B cell (primary cell): ENCODE measurements around the gene ZSCAN21. TPM values are rescaled to one million over a fixed set of nuclear protein-coding genes. Genes with fewer than 3 reads are reported as not detected.

Source experiments
- ATAC-seq: fragments of 200-7000 bp; cut with Tn5 transposase; one replicate; pipeline ENCODE4 v1.10.0; 2021; ENCODE audit warnings: low read depth, mild to moderate bottlenecking, moderate number of reproducible peaks, moderate library complexity
- CTCF ChIA-PET: fragments of 350-600 bp; sonication (Branson Sonifier 250); formaldehyde crosslinking; loops from one replicate; lab custom pipeline; 2021; ENCODE audit warnings: antibody characterized with exemption, inconsistent platforms; lab: Charles Lee
- POLR2A ChIA-PET: fragments of 350-600 bp; sonication (Branson Sonifier 250); formaldehyde crosslinking; loops from one replicate; lab custom pipeline; 2021; ENCODE audit warnings: antibody characterized with exemption; lab: Charles Lee
- DNase-seq: peaks from one replicate; pipeline ENCODE4 v3.0.0; 2013
- H2AFZ ChIP-seq: 2 replicates; pipeline ENCODE4 v1.6.1; 2012; ENCODE audit warnings: mild to moderate bottlenecking, low read depth, low read length; ENCODE audit not compliant: insufficient read depth, poor library complexity, severe bottlenecking
- H3K27ac ChIP-seq, 2 donors: 1 replicate in 1 of 2; 2 replicates in 1 of 2; pipeline ENCODE4 v1.5.1; 2012 to 2013; ENCODE audit warnings: low read length in 2 of 2, mild to moderate bottlenecking in 2 of 2, moderate library complexity in 1 of 2
- H3K27me3 ChIP-seq, 4 experiments: fragments of 200-600 bp in 1 of 4; sonication (generic) in 1 of 4; replicated peaks in 1 of 4; 1 replicate in 2 of 4; 2 replicates in 2 of 4; pipeline versions ENCODE4 v1.6.1 to v1.7.0; 2013 to 2016; ENCODE audit warnings: low read length in 3 of 4, mild to moderate bottlenecking in 2 of 4, mixed read lengths in 1 of 4, moderate library complexity in 1 of 4; ENCODE audit not compliant: insufficient read depth in 4 of 4, control insufficient read depth in 3 of 4; ENCODE audit errors: control extremely low read depth in 1 of 4
- H3K36me3 ChIP-seq, 2 experiments: replicated peaks in 1 of 2; 1 replicate in 1 of 2; 2 replicates in 1 of 2; pipeline versions ENCODE4 v1.6.1 to v1.7.1; 2013; ENCODE audit warnings: low read length in 1 of 2; ENCODE audit not compliant: insufficient read depth in 2 of 2, control insufficient read depth in 1 of 2; ENCODE audit errors: control extremely low read depth in 1 of 2, extremely low read depth in 1 of 2
- H3K4me1 ChIP-seq, 2 donors: fragments of 200-600 bp in 1 of 2; sonication (generic) in 1 of 2; 1 replicate in 1 of 2; 2 replicates in 1 of 2; pipeline versions ENCODE4 v1.5.1 to v1.6.1; 2013 to 2017; ENCODE audit warnings: low read length in 2 of 2; ENCODE audit not compliant: control insufficient read depth in 2 of 2, insufficient read depth in 2 of 2
- H3K4me2 ChIP-seq: replicated peaks from 2 replicates; pipeline ENCODE3; 2012; ENCODE audit warnings: mild to moderate bottlenecking, low read depth, low read length; ENCODE audit not compliant: poor library complexity, severe bottlenecking
- H3K4me3 ChIP-seq, 5 experiments: fragments of 200-600 bp in 1 of 5; sonication (generic) in 1 of 5; 1 replicate in 3 of 5; 2 replicates in 2 of 5; pipeline versions ENCODE4 v1.5.1 to v1.7.0; 2011 to 2016; ENCODE audit warnings: low read length in 4 of 5, mild to moderate bottlenecking in 4 of 5, low read depth in 2 of 5, control low read depth in 1 of 5, moderate library complexity in 1 of 5; ENCODE audit not compliant: insufficient read depth in 1 of 5; ENCODE audit errors: control extremely low read depth in 1 of 5, extremely low read depth in 1 of 5
- H3K79me2 ChIP-seq: fragments of 200-600 bp; sonication (generic); one replicate; pipeline ENCODE4 v1.6.0; 2016; ENCODE audit warnings: low read length; ENCODE audit not compliant: control insufficient read depth, insufficient read depth
- H3K9ac ChIP-seq: fragments of 200-600 bp; sonication (generic); 2 replicates; pipeline ENCODE4 v1.6.1; 2017; ENCODE audit warnings: mild to moderate bottlenecking, low read length, moderate library complexity
- H3K9me3 ChIP-seq, 3 donors: one replicate each; pipeline versions ENCODE4 v1.6.1 to v1.7.1; 2013; ENCODE audit warnings: low read length in 2 of 3; ENCODE audit not compliant: control insufficient read depth in 2 of 3, insufficient read depth in 1 of 3; ENCODE audit errors: control extremely low read depth in 1 of 3
- H4K20me1 ChIP-seq: 2 replicates; pipeline ENCODE4 v1.6.0; 2012; ENCODE audit warnings: mild to moderate bottlenecking, low read length; ENCODE audit not compliant: insufficient read depth, control insufficient read depth, poor library complexity, severe bottlenecking
- H3K27ac Mint-ChIP-seq: one replicate; pipeline ENCODE4 v1.8.0; 2021; ENCODE audit warnings: mixed read lengths
- H3K27me3 Mint-ChIP-seq: one replicate; pipeline ENCODE4 v1.8.0; 2021; ENCODE audit warnings: mixed read lengths
- H3K4me1 Mint-ChIP-seq: one replicate; pipeline ENCODE4 v1.8.0; 2021; ENCODE audit warnings: mixed read lengths
- H3K4me3 Mint-ChIP-seq: one replicate; pipeline ENCODE4 v1.8.0; 2021; ENCODE audit warnings: mixed read lengths
- H3K9me3 Mint-ChIP-seq: one replicate; pipeline ENCODE4 v1.8.0; 2022; ENCODE audit warnings: mixed read lengths; ENCODE audit not compliant: insufficient read depth
- EZH2 ChIP-seq: IDR thresholded peaks from 2 replicates; pipeline ENCODE4 v1.6.1; 2012; ENCODE audit warnings: borderline replicate concordance, low read depth, mild to moderate bottlenecking, moderate library complexity, low read length; ENCODE audit not compliant: insufficient read depth, poor library complexity, severe bottlenecking
- WGBS: methylation state at CpG from one replicate; pipeline ENCODE4 v1.1.5; 2013; ENCODE audit warnings: missing lambda C conversion rate; ENCODE audit not compliant: insufficient coverage; 5-methylcytosine and 5-hydroxymethylcytosine counted together
- intact Hi-C: fragments of 100-400 bp; cut with micrococcal nuclease; formaldehyde crosslinking; loops from one replicate; pipeline ENCODE4 v1.10.0; 2022
- polyA plus RNA-seq: library from polyadenylated mRNA; depleted of rRNA; stranded (reverse); fragments of >200 nt; gene quantifications from 2 replicates; pipeline ENCODE4 v1.2.3, GENCODE V29; 2012
- total RNA-seq, 2 donors: library from RNA; stranded (reverse); fragments of 120-200 nt in 1 of 2; gene quantifications; 1 replicate in 1 of 2; 2 replicates in 1 of 2; pipeline versions ENCODE4 v1.2.3 to v1.2.4, GENCODE V29; 2013 to 2022
- TF ChIP-seq, protein P1 (sequence below): fragments of 200-600 bp; IDR thresholded peaks from one replicate; pipeline ENCODE4 v1.8.0; 2022; ENCODE audit warnings: antibody characterized with exemption, mild to moderate bottlenecking

ZSCAN21 gene
- total and polyA plus RNA-seq, 2 donors (not counting 1 experiment from before 2014, with no cell fraction given): 6.7 to 13.2 TPM

DNA sequence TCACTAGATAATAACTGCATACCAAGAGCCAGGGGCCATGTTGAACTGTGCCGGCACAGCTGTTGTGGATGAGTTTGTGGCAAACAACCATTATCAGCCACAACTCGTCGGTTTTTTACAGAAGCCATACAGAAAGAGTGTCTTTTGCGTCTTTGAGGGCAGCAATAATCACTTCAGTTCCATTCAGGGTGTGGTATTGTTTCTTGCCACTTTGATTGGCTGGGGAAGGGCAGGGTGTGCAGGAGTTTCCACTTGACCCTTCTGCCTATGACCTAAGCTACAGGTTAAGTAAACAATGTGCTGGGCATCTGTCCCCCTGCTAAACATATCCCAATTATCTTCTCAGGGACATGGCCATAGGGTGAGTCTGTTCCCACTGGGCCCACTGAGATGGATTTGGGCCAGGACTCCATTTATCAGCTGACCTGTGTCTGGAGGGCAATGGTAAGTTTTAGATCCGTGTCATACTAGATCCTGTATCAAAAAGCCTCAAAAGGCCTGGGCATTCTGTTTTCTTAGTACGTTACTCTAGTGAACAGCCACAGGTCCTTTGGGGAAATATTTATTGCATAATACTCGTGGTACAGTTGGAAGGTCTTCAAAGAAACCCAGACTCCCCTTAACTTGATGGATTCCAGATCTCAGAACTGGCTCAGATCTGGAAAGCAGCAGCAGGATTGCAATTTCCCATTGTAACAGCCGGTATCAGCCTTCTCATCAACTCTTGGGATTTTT lies 16.0 kb downstream of the ZSCAN21 start:
- WGBS: 96% methylated on average over 5 of the region's 8 CpGs
- Mint-ChIP-seq H3K27ac (no peak overlapping the region), H3K4me1 (no peaks in the 10 kb centered on the region), H3K4me3 (no peak overlapping the region), H3K9me3 (no peaks in the 10 kb centered on the region), H3K27me3 (no peaks in the 10 kb centered on the region)
- Histone ChIP-seq H3K4me2 (no peak overlapping the region), H3K4me3 (no peak overlapping the region), H3K9me3 (peaks cover 0 to 17% (median 7%) of the 10 kb centered on the region in 3 donors), H3K36me3 (peaks cover 2 to 17% of the 10 kb centered on the region in 2 experiments), H3K27ac (no peak overlapping the region), H3K9ac (no peak overlapping the region), H2AFZ (no peak overlapping the region), H3K4me1 (no peaks in the 10 kb centered on the region), H3K27me3 (no peaks in the 10 kb centered on the region), H4K20me1 (no peaks in the 10 kb centered on the region), H3K79me2 (no peaks in the 10 kb centered on the region)
- CTCF ChIA-PET: no interaction called here
- ATAC-seq (no peak), DNase-seq (no peak)
- TF ChIP-seq, protein P1, sequence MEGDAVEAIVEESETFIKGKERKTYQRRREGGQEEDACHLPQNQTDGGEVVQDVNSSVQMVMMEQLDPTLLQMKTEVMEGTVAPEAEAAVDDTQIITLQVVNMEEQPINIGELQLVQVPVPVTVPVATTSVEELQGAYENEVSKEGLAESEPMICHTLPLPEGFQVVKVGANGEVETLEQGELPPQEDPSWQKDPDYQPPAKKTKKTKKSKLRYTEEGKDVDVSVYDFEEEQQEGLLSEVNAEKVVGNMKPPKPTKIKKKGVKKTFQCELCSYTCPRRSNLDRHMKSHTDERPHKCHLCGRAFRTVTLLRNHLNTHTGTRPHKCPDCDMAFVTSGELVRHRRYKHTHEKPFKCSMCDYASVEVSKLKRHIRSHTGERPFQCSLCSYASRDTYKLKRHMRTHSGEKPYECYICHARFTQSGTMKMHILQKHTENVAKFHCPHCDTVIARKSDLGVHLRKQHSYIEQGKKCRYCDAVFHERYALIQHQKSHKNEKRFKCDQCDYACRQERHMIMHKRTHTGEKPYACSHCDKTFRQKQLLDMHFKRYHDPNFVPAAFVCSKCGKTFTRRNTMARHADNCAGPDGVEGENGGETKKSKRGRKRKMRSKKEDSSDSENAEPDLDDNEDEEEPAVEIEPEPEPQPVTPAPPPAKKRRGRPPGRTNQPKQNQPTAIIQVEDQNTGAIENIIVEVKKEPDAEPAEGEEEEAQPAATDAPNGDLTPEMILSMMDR: no peak
- TF ChIP-seq EZH2: no peak
- POLR2A ChIA-PET: interaction anchor here (0.6 kb wide), 1 partner anchor 40 kb away, joined by 7 read pairs; no protein-coding TSS in a partner anchor
- intact Hi-C loops: no loop called here

DNA sequence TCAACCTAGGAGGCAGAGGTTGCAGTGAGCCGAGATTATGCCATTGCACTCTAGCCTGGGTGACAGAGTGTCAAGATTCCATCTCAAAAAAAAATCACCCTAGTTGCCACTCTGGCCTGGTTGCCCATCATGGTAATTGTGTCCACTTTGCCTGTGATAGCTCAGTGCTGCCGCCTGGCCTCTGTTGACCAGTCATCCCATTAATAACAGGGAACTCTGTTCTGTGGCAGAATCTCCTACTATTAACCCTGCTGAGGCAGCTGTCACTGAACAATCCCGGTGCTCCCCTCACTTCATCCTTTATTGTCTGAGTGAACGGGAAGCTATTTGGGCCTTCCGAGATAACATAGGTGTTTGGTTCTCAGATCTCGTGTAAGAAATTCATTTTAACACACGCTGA lies 17.4 kb downstream of the ZSCAN21 start:
- H3K79me2 ChIP-seq: no peaks in the 10 kb centered on the region
- ChIA-PET POLR2A (no interaction called here), CTCF (no interaction called here)
- peaks cover 15 to 30% of the 10 kb centered on the region in 2 experiments for H3K36me3 ChIP-seq
- Mint-ChIP-seq H3K27me3 (no peaks in the 10 kb centered on the region), H3K4me3 (no peak overlapping the region), H3K4me1 (no peaks in the 10 kb centered on the region), H3K27ac (no peak overlapping the region), H3K9me3 (peaks cover 8% of the 10 kb centered on the region)
- H3K4me1 ChIP-seq: no peaks in the 10 kb centered on the region
- intact Hi-C loops: no loop called here
- H2AFZ ChIP-seq: no peak overlapping the region
- 99% methylated on average over 6 of the region's 7 CpGs for WGBS
- H4K20me1 ChIP-seq: no peaks in the 10 kb centered on the region
- DNase-seq (no peak), ATAC-seq (no peak)
- no peak overlapping the region for H3K9ac ChIP-seq
- no peak overlapping the region for H3K27ac ChIP-seq
- TF ChIP-seq, protein P1: no peak
- no peak for TF ChIP-seq EZH2
- no peaks in the 10 kb centered on the region for H3K27me3 ChIP-seq
- no peak overlapping the region for H3K4me2 ChIP-seq
- H3K4me3 ChIP-seq: no peak overlapping the region
- H3K9me3 ChIP-seq: peaks cover 1 to 30% (median 20%) of the 10 kb centered on the region in 3 donors
